Liver (tissue), 9 donors: ENCODE data around the gene FLNC. TPM values are rescaled to one million over a fixed set of nuclear protein-coding genes. Genes with fewer than 3 reads are reported as not detected.

ENCODE experiments used
- DNase-seq: peaks from one replicate; pipeline ENCODE4 v3.0.0-alpha.2; 2017; ENCODE audit warnings: low spot score
- H3K27ac ChIP-seq, 2 donors: one replicate each; pipeline ENCODE4 v1.7.0; 2013; ENCODE audit warnings: inconsistent platforms in 2 of 2, low read length in 2 of 2, control low read depth in 1 of 2, low read depth in 1 of 2, mild to moderate bottlenecking in 1 of 2
- H3K27me3 ChIP-seq, 4 donors: one replicate each; pipeline versions ENCODE4 v1.6.1 to v1.7.0; 2013; ENCODE audit warnings: low read length in 3 of 4, inconsistent platforms in 1 of 4, mild to moderate bottlenecking in 1 of 4, moderate library complexity in 1 of 4; ENCODE audit not compliant: control insufficient read depth in 4 of 4, insufficient read depth in 4 of 4
- H3K36me3 ChIP-seq, 4 donors: one replicate each; pipeline versions ENCODE4 v1.6.1 to v1.7.0; 2013; ENCODE audit warnings: low read length in 3 of 4, mild to moderate bottlenecking in 3 of 4, low read depth in 1 of 4, moderate library complexity in 1 of 4; ENCODE audit not compliant: control insufficient read depth in 4 of 4, insufficient read depth in 3 of 4
- H3K4me1 ChIP-seq, 4 donors: one replicate each; pipeline versions ENCODE4 v1.6.1 to v1.7.0; 2013; ENCODE audit warnings: low read length in 3 of 4, mild to moderate bottlenecking in 3 of 4, moderate library complexity in 1 of 4; ENCODE audit not compliant: control insufficient read depth in 4 of 4, insufficient read depth in 4 of 4
- H3K4me3 ChIP-seq, 3 donors: one replicate each; pipeline versions ENCODE4 v1.6.1 to v1.7.0; 2013; ENCODE audit warnings: low read length in 3 of 3, control low read depth in 1 of 3, low read depth in 1 of 3, mild to moderate bottlenecking in 1 of 3
- H3K9ac ChIP-seq, 2 donors: one replicate each; pipeline ENCODE4 v1.7.0; 2013; ENCODE audit warnings: low read length in 2 of 2, mild to moderate bottlenecking in 2 of 2, moderate library complexity in 2 of 2, control low read depth in 1 of 2, low read depth in 1 of 2
- H3K9me3 ChIP-seq, 4 donors: one replicate each; pipeline versions ENCODE4 v1.6.1 to v1.7.0; 2013; ENCODE audit warnings: low read length in 3 of 4; ENCODE audit not compliant: control insufficient read depth in 4 of 4
- ATF3 ChIP-seq: IDR thresholded peaks from 2 replicates; pipeline ENCODE4 v1.6.1; 2016; ENCODE audit warnings: antibody characterized with exemption
- CTCF ChIP-seq: fragments of 150-350 bp; IDR thresholded peaks from 2 replicates; pipeline ENCODE4 v1.5.1; 2017; ENCODE audit warnings: improper control_type of control experiment, low read depth, low read length; ENCODE audit not compliant: missing input control
- EGR1 ChIP-seq, 2 donors: IDR thresholded peaks; 2 replicates each; pipeline ENCODE4 v1.6.1; 2016 to 2018; ENCODE audit warnings: antibody characterized with exemption in 2 of 2, low read depth in 2 of 2
- FOXA1 ChIP-seq: IDR thresholded peaks from 2 replicates; pipeline ENCODE4 v1.6.1; 2016; ENCODE audit warnings: antibody characterized with exemption
- FOXA2 ChIP-seq: IDR thresholded peaks from 2 replicates; pipeline ENCODE4 v1.6.1; 2016; ENCODE audit warnings: antibody characterized with exemption
- GABPA ChIP-seq, 2 donors: IDR thresholded peaks in 1 of 2; conservative IDR thresholded peaks in 1 of 2; 2 replicates each; pipeline ENCODE4 v1.6.1; 2016; ENCODE audit warnings: antibody characterized with exemption in 2 of 2, mild to moderate bottlenecking in 1 of 2, moderate library complexity in 1 of 2
- HNF4A ChIP-seq, 2 donors: conservative IDR thresholded peaks; 2 replicates each; pipeline ENCODE4 v1.6.1; 2016; ENCODE audit warnings: antibody characterized with exemption in 2 of 2, mild to moderate bottlenecking in 2 of 2
- HNF4G ChIP-seq: IDR thresholded peaks from 2 replicates; pipeline ENCODE4 v1.6.1; 2016; ENCODE audit warnings: antibody characterized with exemption
- JUND ChIP-seq, 2 donors: IDR thresholded peaks; 2 replicates each; pipeline ENCODE4 v1.6.1; 2016; ENCODE audit warnings: antibody characterized with exemption in 2 of 2
- NR2F2 ChIP-seq: IDR thresholded peaks from 2 replicates; pipeline ENCODE4 v1.6.1; 2016; ENCODE audit warnings: antibody characterized with exemption
- RAD21 ChIP-seq, 2 donors: IDR thresholded peaks; 2 replicates each; pipeline ENCODE4 v1.6.1; 2016; ENCODE audit warnings: antibody characterized with exemption in 2 of 2, mild to moderate bottlenecking in 2 of 2
- RXRA ChIP-seq, 2 donors: IDR thresholded peaks; 2 replicates each; pipeline ENCODE4 v1.6.1; 2017 to 2018; ENCODE audit warnings: antibody characterized with exemption in 2 of 2, mild to moderate bottlenecking in 1 of 2
- SP1 ChIP-seq: IDR thresholded peaks from 2 replicates; pipeline ENCODE4 v1.6.1; 2018; ENCODE audit warnings: antibody characterized with exemption, mild to moderate bottlenecking
- TAF1 ChIP-seq: conservative IDR thresholded peaks from 2 replicates; pipeline ENCODE4 v1.6.1; 2016; ENCODE audit warnings: antibody characterized with exemption, mild to moderate bottlenecking
- YY1 ChIP-seq: IDR thresholded peaks from 2 replicates; pipeline ENCODE4 v1.6.1; 2016; ENCODE audit warnings: antibody characterized with exemption, mild to moderate bottlenecking
- ZBTB33 ChIP-seq: IDR thresholded peaks from 2 replicates; pipeline ENCODE4 v1.6.1; 2016; ENCODE audit warnings: antibody characterized with exemption
- WGBS: extraction: QIAGEN DNeasy Blood & Tissue Kit; methylation state at CpG from one replicate; pipeline ENCODE4 v1.1.7; 2013; 5-methylcytosine and 5-hydroxymethylcytosine counted together
- polyA plus RNA-seq, 2 donors: library from polyadenylated mRNA; stranded (reverse) in 1 of 2; unstranded in 1 of 2; fragments of 200-250 nt in 1 of 2; fragments of >200 nt in 1 of 2; fragmentation: Nextera tagmentation in 1 of 2; extraction: Ambion mirVana in 1 of 2; gene quantifications; one replicate each; pipeline versions ENCODE4 v1.2.1 to v1.2.3, GENCODE V29; 2013 to 2015
- total RNA-seq, 2 donors: library from RNA; depleted of rRNA; stranded (reverse); fragments of >200 nt; gene quantifications; one replicate each; pipeline ENCODE4 v1.2.3, GENCODE V29; 2014
- TF ChIP-seq, protein P1 (sequence below): IDR thresholded peaks from 2 replicates; pipeline ENCODE4 v1.6.1; 2016; ENCODE audit warnings: antibody characterized with exemption
- TF ChIP-seq, protein P2 (sequence below): IDR thresholded peaks from 2 replicates; pipeline ENCODE4 v1.6.1; 2016; ENCODE audit warnings: antibody characterized with exemption, mild to moderate bottlenecking
- donor health status: healthy.
- donor health status: healthy.
- donor health status: healthy.
- donor health status: healthy.
- donor health status: healthy.

The FLNC gene
- total and polyA plus RNA-seq, 4 donors = 0.03 to 2.3 (median 0.53) TPM

- DNase-seq = no peak
These were observed 7.3 kb downstream of the FLNC start for GRCh38 chr7:128837521-128837921.

More at GRCh38 chr7:128837521-128837921, 7.3 kb downstream of the FLNC start:
- TF ChIP-seq SP1 (no peak), ATF3 (no peak), NR2F2 (no peak), FOXA1 (no peak), JUND (IDR thresholded peaks at IDR 0.05) (no peak), EGR1 (IDR thresholded peaks at IDR 0.05; ENCODE audit: low read depth in 2 of 2) (no peak), HNF4A (conservative IDR thresholded peaks at IDR 0.05) (no peak), FOXA2 (no peak), CTCF (no peak), RXRA (IDR thresholded peaks at IDR 0.05) (no peak), YY1 (no peak), TAF1 (no peak), HNF4G (no peak), RAD21 (IDR thresholded peaks at IDR 0.05) (no peak), GABPA (IDR thresholded peaks at IDR 0.05 in 1 of 2, conservative IDR thresholded peaks at IDR 0.05 in 1 of 2) (no peak), ZBTB33 (no peak)
- TF ChIP-seq, protein P1, sequence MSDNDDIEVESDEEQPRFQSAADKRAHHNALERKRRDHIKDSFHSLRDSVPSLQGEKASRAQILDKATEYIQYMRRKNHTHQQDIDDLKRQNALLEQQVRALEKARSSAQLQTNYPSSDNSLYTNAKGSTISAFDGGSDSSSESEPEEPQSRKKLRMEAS = no peak
- TF ChIP-seq, protein P2, sequence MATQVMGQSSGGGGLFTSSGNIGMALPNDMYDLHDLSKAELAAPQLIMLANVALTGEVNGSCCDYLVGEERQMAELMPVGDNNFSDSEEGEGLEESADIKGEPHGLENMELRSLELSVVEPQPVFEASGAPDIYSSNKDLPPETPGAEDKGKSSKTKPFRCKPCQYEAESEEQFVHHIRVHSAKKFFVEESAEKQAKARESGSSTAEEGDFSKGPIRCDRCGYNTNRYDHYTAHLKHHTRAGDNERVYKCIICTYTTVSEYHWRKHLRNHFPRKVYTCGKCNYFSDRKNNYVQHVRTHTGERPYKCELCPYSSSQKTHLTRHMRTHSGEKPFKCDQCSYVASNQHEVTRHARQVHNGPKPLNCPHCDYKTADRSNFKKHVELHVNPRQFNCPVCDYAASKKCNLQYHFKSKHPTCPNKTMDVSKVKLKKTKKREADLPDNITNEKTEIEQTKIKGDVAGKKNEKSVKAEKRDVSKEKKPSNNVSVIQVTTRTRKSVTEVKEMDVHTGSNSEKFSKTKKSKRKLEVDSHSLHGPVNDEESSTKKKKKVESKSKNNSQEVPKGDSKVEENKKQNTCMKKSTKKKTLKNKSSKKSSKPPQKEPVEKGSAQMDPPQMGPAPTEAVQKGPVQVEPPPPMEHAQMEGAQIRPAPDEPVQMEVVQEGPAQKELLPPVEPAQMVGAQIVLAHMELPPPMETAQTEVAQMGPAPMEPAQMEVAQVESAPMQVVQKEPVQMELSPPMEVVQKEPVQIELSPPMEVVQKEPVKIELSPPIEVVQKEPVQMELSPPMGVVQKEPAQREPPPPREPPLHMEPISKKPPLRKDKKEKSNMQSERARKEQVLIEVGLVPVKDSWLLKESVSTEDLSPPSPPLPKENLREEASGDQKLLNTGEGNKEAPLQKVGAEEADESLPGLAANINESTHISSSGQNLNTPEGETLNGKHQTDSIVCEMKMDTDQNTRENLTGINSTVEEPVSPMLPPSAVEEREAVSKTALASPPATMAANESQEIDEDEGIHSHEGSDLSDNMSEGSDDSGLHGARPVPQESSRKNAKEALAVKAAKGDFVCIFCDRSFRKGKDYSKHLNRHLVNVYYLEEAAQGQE = no peak
- Histone ChIP-seq H3K27me3 (no peaks in the 10 kb centered on the region), H3K4me1 (no peaks in the 10 kb centered on the region), H3K4me3 (no peak overlapping the region), H3K36me3 (no peaks in the 10 kb centered on the region), H3K9ac (no peak overlapping the region), H3K9me3 (no peaks in the 10 kb centered on the region), H3K27ac (no peak overlapping the region)
- 98% methylated on average over 16 of the region's 16 CpGs for WGBS
